AG08395 (cell line): Measurements from ENCODE around the gene COPB2.
"Not testable (repeated sequence)": the region's sequence is repeated elsewhere in the genome, so short reads cannot be mapped to it uniquely, and the experiment has no call there.

Experiments used
- DNase-seq: peaks from one replicate; pipeline ENCODE4 v3.0.0; 2012; ENCODE audit warnings: mixed read lengths, low spot score

COPB2 gene

GRCh38 chr3:139389552-139390368, at the start of gene COPB2:
Gene COPB2, minus strand, starts transcription at chr3:139389647. Its CDS starts 97 bp downstream, at chr3:139389550.
- peak; percentile 99 for DNase-seq

- peak; percentile 63 for DNase-seq
Observed at GRCh38 chr3:139434764-139435307, 45.4 kb upstream of the COPB2 start.

GRCh38 chr3:139434228-139434627, 44.8 kb upstream of the COPB2 start:
- no peak for DNase-seq

- DNase-seq = no peak
Observed at GRCh38 chr3:139433089-139433488, 43.6 kb upstream of the COPB2 start.

GRCh38 chr3:139430493-139430892, 41.0 kb upstream of the COPB2 start:
- DNase-seq = no peak

- DNase-seq = peak; percentile 83
Observed at GRCh38 chr3:139427283-139428060, 38.0 kb upstream of the COPB2 start.

- DNase-seq = no peak
Observed at GRCh38 chr3:139425745-139426400, 36.4 kb upstream of the COPB2 start.

DNA sequence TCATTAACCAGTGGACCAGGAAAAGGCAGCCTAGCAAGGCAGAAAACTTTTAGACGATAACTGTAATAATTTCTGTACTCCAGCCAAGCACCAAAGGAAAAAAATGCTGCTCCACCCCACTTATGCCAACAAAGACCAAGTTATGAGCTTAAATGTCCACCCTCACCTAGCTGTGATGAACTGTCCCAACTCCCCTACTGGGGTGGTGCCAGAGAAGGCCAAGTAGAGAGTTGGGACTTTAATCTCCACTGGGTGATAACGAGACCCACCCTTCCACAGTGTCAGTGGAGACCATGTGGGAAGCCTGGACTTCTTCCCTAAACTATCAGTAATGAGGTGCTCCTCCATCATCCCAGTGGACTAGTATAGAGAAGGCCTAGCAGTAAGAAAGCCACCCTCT, 33.8 kb upstream of the COPB2 start:
- DNase-seq = no peak

- DNase-seq = no peak
Observed at GRCh38 chr3:139421460-139421859, 32.0 kb upstream of the COPB2 start.

DNA sequence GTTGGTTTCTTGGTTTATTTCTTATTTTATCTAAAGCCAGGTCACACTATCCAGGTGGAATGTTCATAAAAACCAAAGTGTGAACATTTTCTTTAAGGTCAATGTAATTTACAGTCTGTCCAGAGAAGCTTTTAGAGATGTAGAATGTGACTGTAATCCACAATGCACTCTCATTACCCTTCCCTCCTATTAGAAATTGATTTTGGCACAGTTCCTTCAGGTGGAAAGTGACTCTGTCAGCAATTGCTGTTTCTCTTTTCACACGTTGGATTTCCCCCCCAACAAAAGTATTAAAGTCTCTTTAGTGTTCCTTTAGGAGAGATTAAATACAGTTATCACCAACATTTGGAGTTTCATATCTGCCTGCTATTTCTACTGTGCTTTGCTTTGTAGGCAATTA, 31.6 kb upstream of the COPB2 start:
- no peak for DNase-seq

GRCh38 chr3:139418144-139418543, 28.7 kb upstream of the COPB2 start:
- DNase-seq = no peak

- DNase-seq = no peak
Observed at GRCh38 chr3:139416275-139416674, 26.8 kb upstream of the COPB2 start.

GRCh38 chr3:139414608-139415224, 25.3 kb upstream of the COPB2 start:
- no peak for DNase-seq

- not testable (repeated sequence) for DNase-seq
Observed at GRCh38 chr3:139412891-139413290, 23.4 kb upstream of the COPB2 start.

DNA sequence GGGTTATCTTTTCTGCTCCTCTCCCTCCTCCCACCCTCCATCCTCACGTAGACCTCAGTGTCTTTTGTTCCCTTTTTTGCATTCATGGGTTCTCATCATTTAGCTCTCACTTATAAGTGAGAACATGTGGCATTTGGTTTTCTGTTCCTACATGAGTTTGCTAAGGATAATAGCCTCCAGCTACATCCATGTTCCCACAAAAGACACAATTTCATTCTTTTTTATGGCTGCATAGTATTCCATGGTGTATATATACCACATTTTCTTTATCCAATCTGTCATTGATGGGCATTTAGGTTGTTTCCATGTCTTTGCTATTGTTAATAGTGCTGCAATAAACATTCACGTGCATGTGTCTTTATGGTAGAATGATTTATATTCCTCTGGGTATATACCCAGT, 11.7 kb upstream of the COPB2 start:
- DNase-seq = not testable (repeated sequence)

DNA sequence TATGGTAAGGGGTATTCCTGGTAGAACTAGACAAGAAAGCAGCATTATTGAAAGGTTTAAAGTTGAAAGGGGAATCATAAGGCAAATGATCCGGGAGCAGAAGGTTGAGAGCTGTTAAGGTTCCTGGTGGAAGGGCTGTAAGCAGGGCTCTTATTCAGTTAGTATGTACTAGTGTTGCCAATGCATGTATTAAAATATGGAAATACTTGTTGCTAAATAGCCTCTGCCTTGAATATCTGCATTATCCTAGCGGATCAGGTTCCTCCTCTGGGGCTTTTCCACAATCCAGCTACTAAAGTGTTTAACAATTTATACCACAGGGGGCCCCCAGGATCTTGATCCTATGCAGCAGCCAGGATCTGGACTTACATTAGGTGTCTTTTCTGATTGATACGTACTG, 7.3 kb upstream of the COPB2 start:
- no peak for DNase-seq

- DNase-seq = no peak
Observed at GRCh38 chr3:139394116-139394515, 4.7 kb upstream of the COPB2 start.

GRCh38 chr3:139388821-139389551, 461 bp downstream of the COPB2 start:
- DNase-seq = no peak

DNA sequence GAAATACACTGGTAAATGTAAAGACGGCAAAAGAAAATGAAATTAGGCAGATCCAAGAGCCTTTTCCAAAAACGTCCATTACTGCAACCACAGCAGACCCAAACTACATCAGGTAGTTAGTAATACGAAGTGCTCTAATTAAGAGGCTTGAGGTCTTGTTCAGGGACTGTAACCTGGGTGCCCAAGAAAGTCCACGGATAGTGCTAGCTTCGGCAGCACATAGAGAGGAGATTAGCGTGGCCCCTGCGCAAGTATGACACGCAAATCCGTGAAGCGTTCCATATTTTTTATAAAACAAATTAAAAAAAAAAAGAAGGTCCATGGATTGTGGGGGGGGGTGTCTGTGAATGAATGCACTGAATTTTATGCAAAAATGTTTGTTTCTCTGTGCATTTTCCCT, 1.4 kb downstream of the COPB2 start:
- no peak for DNase-seq

GRCh38 chr3:139382291-139382690, 7.2 kb downstream of the COPB2 start:
- DNase-seq = not testable (repeated sequence)

DNA sequence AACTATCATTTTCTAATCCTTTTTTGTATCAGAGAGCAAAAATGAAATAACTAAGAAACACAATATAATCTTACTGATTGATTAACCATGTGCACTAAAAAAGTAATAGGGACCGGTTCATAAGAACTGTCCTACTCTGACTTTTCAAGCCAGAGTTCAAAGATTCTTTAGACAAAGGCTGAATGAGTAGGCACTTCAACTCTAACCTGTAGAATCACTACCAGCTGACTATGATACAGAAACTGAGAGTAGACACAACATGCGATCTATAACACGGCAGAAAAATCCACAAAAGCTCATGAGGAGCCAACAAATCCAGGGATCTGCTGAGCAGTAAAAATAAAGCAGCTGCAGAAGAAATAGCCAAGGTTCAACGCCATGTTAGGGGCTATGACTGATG, 8.9 kb downstream of the COPB2 start:
- DNase-seq = no peak
